Panc1 (cell line): ENCODE data around the gene LANCL2. TPM values are rescaled to one million over a fixed set of nuclear protein-coding genes. Genes with fewer than 3 reads are reported as not detected.

Source experiments
- ATAC-seq: fragments of 200-7000 bp; cut with Tn5 transposase; 2 replicates; pipeline ENCODE4 v1.9.1; 2020; ENCODE audit warnings: mild to moderate bottlenecking, moderate library complexity
- BruUV-seq: library from RNA; stranded (reverse); fragments of 400-500 nt; replicated peaks from 2 replicates; lab custom pipeline; 2021; lab: Mats Ljungman, UMichigan
- CTCF ChIA-PET: fragments of 300-600 bp; sonication (Branson Sonifier 250); formaldehyde crosslinking; loops from one replicate; lab custom pipeline; 2022; ENCODE audit warnings: antibody characterized with exemption; lab: Charles Lee
- POLR2A ChIA-PET: fragments of 300-600 bp; sonication (Branson Sonifier 250); formaldehyde crosslinking; loops from one replicate; lab custom pipeline; 2022; ENCODE audit warnings: antibody characterized with exemption; lab: Charles Lee
- DNase-seq: peaks from one replicate; pipeline ENCODE4 v3.0.0-alpha.2; 2010; ENCODE audit warnings: low read depth, low spot score
- H3K27ac ChIP-seq: 2 replicates; pipeline ENCODE4 v1.5.1; 2011; ENCODE audit warnings: mild to moderate bottlenecking, low read length, inconsistent platforms
- H3K27me3 ChIP-seq: fragments of 200-500 bp; sonication (Bioruptor generic); 2 replicates; pipeline ENCODE4 v1.6.0; 2014; ENCODE audit warnings: low read length, inconsistent platforms; ENCODE audit not compliant: control insufficient read depth, insufficient read depth
- H3K36me3 ChIP-seq: fragments of 200-500 bp; sonication (Bioruptor generic); 2 replicates; pipeline ENCODE4 v1.5.1; 2014; ENCODE audit warnings: inconsistent platforms, mild to moderate bottlenecking, low read length, moderate library complexity; ENCODE audit not compliant: control insufficient read depth, insufficient read depth
- H3K4me1 ChIP-seq: 2 replicates; pipeline ENCODE4 v1.5.1; 2011; ENCODE audit warnings: inconsistent platforms, mild to moderate bottlenecking, low read length, moderate library complexity; ENCODE audit not compliant: control insufficient read depth, insufficient read depth
- H3K4me3 ChIP-seq, 2 experiments: 2 replicates each; pipeline ENCODE4 v1.5.1; 2011 to 2012; ENCODE audit warnings: low read depth in 2 of 2, low read length in 2 of 2, mild to moderate bottlenecking in 2 of 2, inconsistent platforms in 1 of 2, moderate library complexity in 1 of 2
- H3K9me3 ChIP-seq: fragments of 200-500 bp; sonication (Bioruptor generic); 2 replicates; pipeline ENCODE4 v1.5.1; 2014; ENCODE audit warnings: low read depth, mild to moderate bottlenecking, inconsistent platforms, low read length, moderate library complexity; ENCODE audit not compliant: control insufficient read depth, insufficient read depth
- POLR2AphosphoS5 ChIP-seq: IDR thresholded peaks from 2 replicates; pipeline ENCODE4 v1.6.1; 2012; ENCODE audit warnings: mild to moderate bottlenecking, low read depth, low read length, moderate library complexity
- SIN3A ChIP-seq: IDR thresholded peaks from 2 replicates; pipeline ENCODE4 v1.6.1; 2012; ENCODE audit warnings: low read depth, mild to moderate bottlenecking, low read length, moderate library complexity, borderline replicate concordance; ENCODE audit not compliant: insufficient read depth
- TCF7L2 ChIP-seq: IDR thresholded peaks from 2 replicates; pipeline ENCODE4 v1.6.1; 2011; ENCODE audit warnings: mild to moderate bottlenecking, low read depth, low read length, inconsistent platforms
- in situ Hi-C: cut with HindIII; loops from 2 replicates; pipeline ENCODE4 v1.10.0; 2016; ENCODE audit warnings: low sequenced_read_pairs, low pct_unique_long_range_greater_than_20kb
- intact Hi-C: fragments of 100-400 bp; cut with micrococcal nuclease; formaldehyde crosslinking; loops from one replicate; pipeline ENCODE4 v1.10.0; 2022; ENCODE audit not compliant: unreplicated experiment
- total RNA-seq: library from RNA; stranded (reverse); gene quantifications from one replicate; pipeline ENCODE4 v1.2.1, GENCODE V29; 2021; ENCODE audit not compliant: unreplicated experiment
- TF ChIP-seq, protein P1 (sequence below), 2 experiments: IDR thresholded peaks; 2 replicates each; pipeline ENCODE4 v1.6.1; 2011 to 2012; ENCODE audit warnings: low read depth in 2 of 2, control low read depth in 1 of 2, low read length in 1 of 2, mild to moderate bottlenecking in 1 of 2, moderate library complexity in 1 of 2; ENCODE audit not compliant: insufficient read depth in 1 of 2
- TF ChIP-seq, protein P2 (sequence below): fragments of 450-650 bp; IDR thresholded peaks from 2 replicates; pipeline ENCODE4 v1.5.1; 2017; ENCODE audit warnings: mild to moderate bottlenecking

The LANCL2 gene
- total RNA-seq, 1 experiment from 2014 or later = 30.6 TPM

DNA sequence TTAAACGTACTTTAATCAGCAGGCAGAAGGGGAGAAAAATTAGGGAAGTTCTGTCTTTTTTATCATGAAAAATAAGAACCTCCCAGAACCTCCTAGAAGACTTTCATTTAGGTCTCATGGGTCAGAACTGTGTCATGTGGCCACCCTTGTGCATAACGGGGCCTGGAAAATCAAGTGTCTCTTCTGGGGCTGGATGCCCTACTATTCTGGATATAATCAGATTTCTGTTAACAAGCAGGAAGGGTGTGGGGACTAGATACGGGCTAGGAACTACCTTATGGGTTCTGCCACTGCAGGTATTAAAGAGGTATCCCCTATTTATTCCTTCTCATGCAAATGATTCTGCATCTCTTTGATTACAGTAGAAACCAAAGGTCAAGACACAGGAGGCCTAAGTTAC lies 14.1 kb downstream of the LANCL2 start:
- ATAC-seq = no peak
- no peak overlapping the region for H3K4me3 ChIP-seq
- no peaks in the 10 kb centered on the region for H3K4me1 ChIP-seq
- H3K27ac ChIP-seq = no peak overlapping the region
- ChIA-PET POLR2A (interaction anchor here (0.6 kb wide), 1 partner anchor 36 kb away, joined by 9 read pairs; no protein-coding TSS in a partner anchor), CTCF (no interaction called here)
- H3K9me3 ChIP-seq = no peaks in the 10 kb centered on the region; the same call in 1 of the 2 replicates
- no peak for DNase-seq
- H3K27me3 ChIP-seq = no peaks in the 10 kb centered on the region
- no peak for TF ChIP-seq POLR2AphosphoS5
- no peak for TF ChIP-seq SIN3A
- TF ChIP-seq, protein P1, sequence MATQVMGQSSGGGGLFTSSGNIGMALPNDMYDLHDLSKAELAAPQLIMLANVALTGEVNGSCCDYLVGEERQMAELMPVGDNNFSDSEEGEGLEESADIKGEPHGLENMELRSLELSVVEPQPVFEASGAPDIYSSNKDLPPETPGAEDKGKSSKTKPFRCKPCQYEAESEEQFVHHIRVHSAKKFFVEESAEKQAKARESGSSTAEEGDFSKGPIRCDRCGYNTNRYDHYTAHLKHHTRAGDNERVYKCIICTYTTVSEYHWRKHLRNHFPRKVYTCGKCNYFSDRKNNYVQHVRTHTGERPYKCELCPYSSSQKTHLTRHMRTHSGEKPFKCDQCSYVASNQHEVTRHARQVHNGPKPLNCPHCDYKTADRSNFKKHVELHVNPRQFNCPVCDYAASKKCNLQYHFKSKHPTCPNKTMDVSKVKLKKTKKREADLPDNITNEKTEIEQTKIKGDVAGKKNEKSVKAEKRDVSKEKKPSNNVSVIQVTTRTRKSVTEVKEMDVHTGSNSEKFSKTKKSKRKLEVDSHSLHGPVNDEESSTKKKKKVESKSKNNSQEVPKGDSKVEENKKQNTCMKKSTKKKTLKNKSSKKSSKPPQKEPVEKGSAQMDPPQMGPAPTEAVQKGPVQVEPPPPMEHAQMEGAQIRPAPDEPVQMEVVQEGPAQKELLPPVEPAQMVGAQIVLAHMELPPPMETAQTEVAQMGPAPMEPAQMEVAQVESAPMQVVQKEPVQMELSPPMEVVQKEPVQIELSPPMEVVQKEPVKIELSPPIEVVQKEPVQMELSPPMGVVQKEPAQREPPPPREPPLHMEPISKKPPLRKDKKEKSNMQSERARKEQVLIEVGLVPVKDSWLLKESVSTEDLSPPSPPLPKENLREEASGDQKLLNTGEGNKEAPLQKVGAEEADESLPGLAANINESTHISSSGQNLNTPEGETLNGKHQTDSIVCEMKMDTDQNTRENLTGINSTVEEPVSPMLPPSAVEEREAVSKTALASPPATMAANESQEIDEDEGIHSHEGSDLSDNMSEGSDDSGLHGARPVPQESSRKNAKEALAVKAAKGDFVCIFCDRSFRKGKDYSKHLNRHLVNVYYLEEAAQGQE (IDR thresholded peaks at IDR 0.05; ENCODE audit: insufficient read depth in 1 of 2, low read depth in 2 of 2, low read length in 1 of 2) = no peak
- TF ChIP-seq, protein P2, sequence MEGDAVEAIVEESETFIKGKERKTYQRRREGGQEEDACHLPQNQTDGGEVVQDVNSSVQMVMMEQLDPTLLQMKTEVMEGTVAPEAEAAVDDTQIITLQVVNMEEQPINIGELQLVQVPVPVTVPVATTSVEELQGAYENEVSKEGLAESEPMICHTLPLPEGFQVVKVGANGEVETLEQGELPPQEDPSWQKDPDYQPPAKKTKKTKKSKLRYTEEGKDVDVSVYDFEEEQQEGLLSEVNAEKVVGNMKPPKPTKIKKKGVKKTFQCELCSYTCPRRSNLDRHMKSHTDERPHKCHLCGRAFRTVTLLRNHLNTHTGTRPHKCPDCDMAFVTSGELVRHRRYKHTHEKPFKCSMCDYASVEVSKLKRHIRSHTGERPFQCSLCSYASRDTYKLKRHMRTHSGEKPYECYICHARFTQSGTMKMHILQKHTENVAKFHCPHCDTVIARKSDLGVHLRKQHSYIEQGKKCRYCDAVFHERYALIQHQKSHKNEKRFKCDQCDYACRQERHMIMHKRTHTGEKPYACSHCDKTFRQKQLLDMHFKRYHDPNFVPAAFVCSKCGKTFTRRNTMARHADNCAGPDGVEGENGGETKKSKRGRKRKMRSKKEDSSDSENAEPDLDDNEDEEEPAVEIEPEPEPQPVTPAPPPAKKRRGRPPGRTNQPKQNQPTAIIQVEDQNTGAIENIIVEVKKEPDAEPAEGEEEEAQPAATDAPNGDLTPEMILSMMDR = no peak
- no peak for TF ChIP-seq TCF7L2
- in situ Hi-C loops (no loop called here), intact Hi-C loops (no loop called here)
- BruUV-seq = no TSS peak
- H3K36me3 ChIP-seq = no peaks in the 10 kb centered on the region

DNA sequence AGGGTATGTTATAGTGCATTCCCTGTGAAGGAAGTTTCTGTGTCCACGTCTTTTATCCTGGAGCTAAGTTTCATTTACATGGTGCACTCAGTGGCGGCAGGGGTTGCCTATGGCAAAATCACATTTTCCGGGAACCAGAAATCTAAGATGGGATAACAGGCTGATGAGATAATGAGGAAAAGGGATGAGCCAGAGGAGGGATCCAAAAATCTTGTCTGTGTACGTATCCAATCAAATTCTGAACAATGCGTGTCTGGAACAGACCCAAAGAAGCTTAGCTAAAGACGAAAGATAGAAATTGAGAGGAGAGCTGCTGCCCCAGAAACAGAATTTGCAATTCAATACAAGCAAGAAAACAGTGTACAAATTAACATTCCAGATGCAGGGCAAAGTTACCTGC lies 16.1 kb downstream of the LANCL2 start:
- CTCF ChIA-PET = no interaction called here
- TF ChIP-seq TCF7L2 (no peak), POLR2AphosphoS5 (no peak), SIN3A (no peak)
- TF ChIP-seq, protein P1 (IDR thresholded peaks at IDR 0.05; ENCODE audit: insufficient read depth in 1 of 2, low read depth in 2 of 2, low read length in 1 of 2) = no peak
- TF ChIP-seq, protein P2 = no peak
- Histone ChIP-seq H3K36me3 (no peaks in the 10 kb centered on the region), H3K9me3 (peaks cover 5% of the 10 kb centered on the region), H3K27ac (no peak overlapping the region), H3K4me3 (no peak overlapping the region), H3K4me1 (no peaks in the 10 kb centered on the region), H3K27me3 (no peaks in the 10 kb centered on the region)
- TSS peak; percentile 19 for BruUV-seq
- in situ Hi-C loops (no loop called here), intact Hi-C loops (no loop called here)
- POLR2A ChIA-PET = no interaction called here
- ATAC-seq = no peak
- DNase-seq = no peak
